Vagina (tissue), 2 donors: ENCODE data around the gene CALU. TPM values are rescaled to one million over a fixed set of nuclear protein-coding genes. Genes with fewer than 3 reads are reported as not detected.

ENCODE experiments used
- DNase-seq, 2 donors: peaks; one replicate each; pipeline ENCODE4 v3.0.0-alpha.2; 2017; ENCODE audit errors: extremely low spot score in 2 of 2
- H3K27ac ChIP-seq: fragments of 200-600 bp; sonication (generic); one replicate; pipeline ENCODE4 v1.5.1; 2019
- H3K27me3 ChIP-seq: fragments of 200-600 bp; sonication (generic); one replicate; pipeline ENCODE4 v1.5.1; 2019
- H3K36me3 ChIP-seq, 2 donors: fragments of 200-600 bp; sonication (generic); one replicate each; pipeline ENCODE4 v1.5.1; 2017 to 2019
- H3K4me1 ChIP-seq: fragments of 200-600 bp; sonication (generic); one replicate; pipeline ENCODE4 v1.5.1; 2019
- H3K4me3 ChIP-seq, 2 donors: fragments of 200-600 bp; sonication (generic); 1 replicate in 1 of 2; 2 replicates in 1 of 2; pipeline ENCODE4 v1.5.1; 2016 to 2019
- H3K9me3 ChIP-seq: fragments of 200-600 bp; sonication (generic); one replicate; pipeline ENCODE4 v1.5.1; 2019
- CTCF ChIP-seq, 3 experiments: fragments of 450-650 bp in 2 of 3; fragments of 200-600 bp in 1 of 3; sonication (generic) in 1 of 3; IDR thresholded peaks; one replicate each; pipeline ENCODE4 v1.5.1; 2017 to 2019; ENCODE audit warnings: antibody characterized with exemption in 3 of 3, mild to moderate bottlenecking in 2 of 3, moderate library complexity in 2 of 3
- POLR2A ChIP-seq, 2 donors: fragments of 450-650 bp; IDR thresholded peaks; one replicate each; pipeline ENCODE4 v1.6.1; 2017; ENCODE audit warnings: antibody characterized with exemption in 2 of 2, mild to moderate bottlenecking in 2 of 2, moderate library complexity in 2 of 2
- POLR2AphosphoS5 ChIP-seq, 2 donors: sonication (generic); formaldehyde crosslinking; IDR thresholded peaks; one replicate each; pipeline ENCODE4 v1.9.0; 2017; ENCODE audit warnings: antibody characterized with exemption in 2 of 2, mild to moderate bottlenecking in 2 of 2, low read depth in 1 of 2; ENCODE audit not compliant: insufficient read depth in 1 of 2
- intact Hi-C: fragments of 100-400 bp; cut with DNase I; formaldehyde crosslinking; loops from one replicate; pipeline ENCODE4 v1.15.1; 2023
- total RNA-seq: library from RNA; depleted of rRNA; stranded (reverse); fragments of >200 nt; gene quantifications from one replicate; pipeline ENCODE4 v1.2.3, GENCODE V29; 2016

CALU gene
- total RNA-seq, 1 donor from 2014 or later: 65.3 TPM

- no peak overlapping the region for H3K4me3 ChIP-seq
- DNase-seq: no peak
- H3K27ac ChIP-seq: no peak overlapping the region
Measured at GRCh38 chr7:128703609-128704241, 35.4 kb upstream of the CALU start.

GRCh38 chr7:128705891-128706333, 33.2 kb upstream of the CALU start:
- no peak for TF ChIP-seq CTCF (IDR thresholded peaks at IDR 0.05)
- no peak for TF ChIP-seq POLR2A (IDR thresholded peaks at IDR 0.05)
- no peak for TF ChIP-seq POLR2AphosphoS5 (IDR thresholded peaks at IDR 0.05; ENCODE audit: insufficient read depth in 1 of 2, low read depth in 1 of 2)
- H3K4me3 ChIP-seq: no peak overlapping the region
- no peaks in the 10 kb centered on the region for H3K9me3 ChIP-seq
- DNase-seq: no peak
- intact Hi-C loops: no loop called here
- no peak overlapping the region for H3K27ac ChIP-seq
- H3K4me1 ChIP-seq: no peaks in the 10 kb centered on the region
- no peaks in the 10 kb centered on the region for H3K27me3 ChIP-seq
- no peaks in the 10 kb centered on the region for H3K36me3 ChIP-seq

More at GRCh38 chr7:128703609-128704241, 35.4 kb upstream of the CALU start:
- intact Hi-C loops: no loop called here
- no peaks in the 10 kb centered on the region for H3K4me1 ChIP-seq
- no peak for TF ChIP-seq POLR2AphosphoS5 (IDR thresholded peaks at IDR 0.05; ENCODE audit: insufficient read depth in 1 of 2, low read depth in 1 of 2)
- no peak for TF ChIP-seq CTCF (IDR thresholded peaks at IDR 0.05)
- no peak for TF ChIP-seq POLR2A (IDR thresholded peaks at IDR 0.05)
- H3K27me3 ChIP-seq: no peaks in the 10 kb centered on the region
- no peaks in the 10 kb centered on the region for H3K9me3 ChIP-seq
- H3K36me3 ChIP-seq: no peaks in the 10 kb centered on the region

- no peak for TF ChIP-seq POLR2AphosphoS5 (IDR thresholded peaks at IDR 0.05; ENCODE audit: insufficient read depth in 1 of 2, low read depth in 1 of 2)
- TF ChIP-seq CTCF (IDR thresholded peaks at IDR 0.05): no peak
- TF ChIP-seq POLR2A (IDR thresholded peaks at IDR 0.05): no peak
- Histone ChIP-seq H3K4me3 (no peak overlapping the region), H3K9me3 (no peaks in the 10 kb centered on the region), H3K27ac (no peak overlapping the region), H3K4me1 (no peaks in the 10 kb centered on the region), H3K27me3 (no peaks in the 10 kb centered on the region), H3K36me3 (no peaks in the 10 kb centered on the region)
- no peak for DNase-seq
- intact Hi-C loops: no loop called here
Measured at GRCh38 chr7:128707752-128708151, 31.4 kb upstream of the CALU start.

DNA sequence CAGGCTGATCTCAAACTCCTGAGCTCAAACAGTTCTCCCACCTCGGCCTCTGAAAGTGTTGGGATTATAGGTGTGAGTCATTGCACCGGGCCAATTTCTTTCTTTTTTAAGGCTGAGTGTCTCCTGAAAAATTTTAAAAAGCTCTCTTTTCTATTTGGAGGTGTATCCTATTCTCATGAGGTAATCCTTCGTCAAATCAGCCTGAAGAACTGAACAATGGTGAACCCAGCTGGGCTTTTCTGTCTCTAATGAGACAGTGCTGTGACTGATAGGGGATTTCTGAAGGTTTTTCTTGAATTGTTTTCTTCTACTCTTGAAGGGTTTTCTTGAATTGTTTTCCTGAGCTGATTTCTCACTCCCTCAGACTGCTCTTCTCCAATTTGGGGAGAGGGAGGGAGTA, 30.9 kb upstream of the CALU start:
- H3K27me3 ChIP-seq: no peaks in the 10 kb centered on the region
- no peaks in the 10 kb centered on the region for H3K36me3 ChIP-seq
- no peak overlapping the region for H3K27ac ChIP-seq
- TF ChIP-seq CTCF (IDR thresholded peaks at IDR 0.05) (no peak), POLR2A (IDR thresholded peaks at IDR 0.05) (no peak), POLR2AphosphoS5 (IDR thresholded peaks at IDR 0.05; ENCODE audit: insufficient read depth in 1 of 2, low read depth in 1 of 2) (no peak)
- intact Hi-C loops: no loop called here
- H3K4me1 ChIP-seq: no peaks in the 10 kb centered on the region
- H3K9me3 ChIP-seq: no peaks in the 10 kb centered on the region
- DNase-seq: no peak
- no peak overlapping the region for H3K4me3 ChIP-seq

DNA sequence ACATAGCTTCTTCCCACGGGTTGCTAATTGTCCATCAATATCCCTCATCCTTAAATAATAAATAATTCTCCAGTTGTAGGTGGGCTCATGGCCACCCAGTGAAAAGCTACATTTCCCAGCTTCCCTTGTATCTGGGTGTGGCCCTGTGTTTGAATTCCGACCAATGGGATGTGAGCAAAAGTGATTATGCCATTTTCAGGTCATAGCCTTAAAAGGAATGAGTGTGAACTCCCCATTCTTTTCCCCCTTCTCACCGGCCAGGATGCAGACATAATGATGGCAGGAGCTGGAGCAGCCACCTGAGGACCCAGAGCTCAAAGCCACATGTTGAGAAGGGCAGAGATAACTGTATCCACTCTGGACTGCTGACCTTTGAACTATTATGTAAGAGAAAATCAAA, 30.3 kb upstream of the CALU start:
- DNase-seq: no peak
- intact Hi-C loops: no loop called here
- Histone ChIP-seq H3K27me3 (no peaks in the 10 kb centered on the region), H3K27ac (no peak overlapping the region), H3K4me1 (no peaks in the 10 kb centered on the region), H3K4me3 (no peak overlapping the region), H3K9me3 (no peaks in the 10 kb centered on the region), H3K36me3 (no peaks in the 10 kb centered on the region)
- TF ChIP-seq POLR2A (IDR thresholded peaks at IDR 0.05) (no peak), POLR2AphosphoS5 (IDR thresholded peaks at IDR 0.05; ENCODE audit: insufficient read depth in 1 of 2, low read depth in 1 of 2) (no peak), CTCF (IDR thresholded peaks at IDR 0.05) (no peak)
